HUES64 (cell line): ENCODE measurements around the gene STARD3NL.
"Not testable (repeated sequence)": the region's sequence is repeated elsewhere in the genome, so short reads cannot be mapped to it uniquely, and the experiment has no call there.

Experiments
- H3K27ac ChIP-seq: 2 replicates; pipeline ENCODE4 v1.7.0; 2013; ENCODE audit warnings: low read depth, low read length, inconsistent platforms
- H3K27me3 ChIP-seq: 2 replicates; pipeline ENCODE4 v1.6.1; 2013; ENCODE audit warnings: mild to moderate bottlenecking, low read length; ENCODE audit not compliant: insufficient read depth
- H3K36me3 ChIP-seq: 2 replicates; pipeline ENCODE4 v1.6.1; 2013; ENCODE audit warnings: mild to moderate bottlenecking, low read length; ENCODE audit not compliant: insufficient read depth
- H3K4me1 ChIP-seq: 2 replicates; pipeline ENCODE4 v1.6.1; 2013; ENCODE audit warnings: mild to moderate bottlenecking, low read length, moderate library complexity; ENCODE audit not compliant: insufficient read depth
- H3K4me3 ChIP-seq: 2 replicates; pipeline ENCODE4 v1.5.1; 2013; ENCODE audit warnings: mild to moderate bottlenecking, low read length, moderate library complexity
- H3K9ac ChIP-seq: 2 replicates; pipeline ENCODE4 v1.6.1; 2013; ENCODE audit warnings: mild to moderate bottlenecking, low read depth, low read length
- H3K9me3 ChIP-seq: 2 replicates; pipeline ENCODE4 v1.6.1; 2013; ENCODE audit warnings: low read depth, low read length; ENCODE audit not compliant: insufficient read depth
- WGBS: fragments of 150-250, 120-280 bp; methylation state at CpG from one replicate; pipeline ENCODE4 v1.1.7; 2013; ENCODE audit warnings: missing lambda C conversion rate; 5-methylcytosine and 5-hydroxymethylcytosine counted together

STARD3NL gene

DNA sequence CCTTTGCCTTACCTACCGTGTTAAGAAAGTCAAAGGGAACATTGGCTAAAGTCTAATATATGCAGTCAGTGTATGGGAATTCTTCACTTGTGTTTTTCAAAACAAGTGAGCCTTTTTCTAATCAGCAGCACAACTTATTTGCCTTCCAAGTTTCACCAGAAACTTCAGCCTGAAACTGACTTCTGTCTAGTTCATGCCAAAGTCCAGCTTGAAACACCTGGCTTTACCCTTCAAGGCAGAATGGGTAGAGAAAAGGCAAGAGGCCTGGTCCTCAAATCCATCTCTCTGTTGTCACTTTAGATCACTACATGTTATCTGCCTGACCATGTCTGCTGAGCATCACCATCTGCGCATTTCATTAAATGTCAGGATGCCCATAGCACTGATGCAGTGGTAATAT lies 92.4 kb downstream of the STARD3NL start:
- H3K4me1 ChIP-seq, H3K4me3 ChIP-seq, H3K36me3 ChIP-seq, H3K27me3 ChIP-seq, H3K9me3 ChIP-seq, H3K27ac ChIP-seq, H3K9ac ChIP-seq: not testable (repeated sequence)
- 100% methylated on average over 1 of the region's 2 CpGs for WGBS

- 92% methylated on average over 2 of the region's 2 CpGs for WGBS
- no peaks in the 10 kb centered on the region for H3K27me3 ChIP-seq
Observed at GRCh38 chr7:38273286-38273995, 95.4 kb downstream of the STARD3NL start, which contains the start of gene TARP. Gene TARP, minus strand, starts transcription at chr7:38273636.

DNA sequence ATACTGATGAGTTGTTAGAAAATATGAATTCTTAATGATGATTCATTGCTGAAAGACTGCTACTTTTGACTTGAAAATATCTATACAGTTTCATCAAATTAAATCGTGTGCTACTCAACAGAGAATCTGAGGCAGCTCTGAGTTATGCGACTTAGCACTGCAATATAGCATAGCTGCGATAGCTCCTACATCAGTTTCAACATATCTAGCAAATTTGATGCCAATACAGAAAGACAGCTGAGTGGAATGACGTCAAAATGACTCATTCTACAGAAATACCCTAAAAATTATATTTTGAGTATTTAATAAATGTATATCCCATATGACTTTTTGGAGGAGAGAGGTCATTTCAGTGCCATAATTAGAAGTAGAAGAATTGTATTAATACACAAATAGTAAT lies 96.4 kb downstream of the STARD3NL start:
- H3K4me1 ChIP-seq, result peaks cover 23% of the 10 kb centered on the region; the same call in 1 of the 2 replicates
- H3K4me3 ChIP-seq, result no peak overlapping the region
- WGBS, result 97% methylated on average over 4 of the region's 4 CpGs
- no peak overlapping the region for H3K27ac ChIP-seq
- H3K9me3 ChIP-seq, result no peaks in the 10 kb centered on the region
- no peak overlapping the region for H3K9ac ChIP-seq
- no peaks in the 10 kb centered on the region for H3K36me3 ChIP-seq
- H3K27me3 ChIP-seq, result no peaks in the 10 kb centered on the region

More at GRCh38 chr7:38273286-38273995, 95.4 kb downstream of the STARD3NL start, which contains the start of gene TARP:
- no peak within 1 kb of the TSS for H3K9ac ChIP-seq
- H3K27ac ChIP-seq, result no peak within 1 kb of the TSS
- H3K36me3 ChIP-seq, result no peaks in the 10 kb centered on the region
- no peak within 1 kb of the TSS for H3K4me3 ChIP-seq
- no peaks in the 10 kb centered on the region for H3K9me3 ChIP-seq
- peaks cover 23% of the 10 kb centered on the region; the same call in 1 of the 2 replicates for H3K4me1 ChIP-seq

DNA sequence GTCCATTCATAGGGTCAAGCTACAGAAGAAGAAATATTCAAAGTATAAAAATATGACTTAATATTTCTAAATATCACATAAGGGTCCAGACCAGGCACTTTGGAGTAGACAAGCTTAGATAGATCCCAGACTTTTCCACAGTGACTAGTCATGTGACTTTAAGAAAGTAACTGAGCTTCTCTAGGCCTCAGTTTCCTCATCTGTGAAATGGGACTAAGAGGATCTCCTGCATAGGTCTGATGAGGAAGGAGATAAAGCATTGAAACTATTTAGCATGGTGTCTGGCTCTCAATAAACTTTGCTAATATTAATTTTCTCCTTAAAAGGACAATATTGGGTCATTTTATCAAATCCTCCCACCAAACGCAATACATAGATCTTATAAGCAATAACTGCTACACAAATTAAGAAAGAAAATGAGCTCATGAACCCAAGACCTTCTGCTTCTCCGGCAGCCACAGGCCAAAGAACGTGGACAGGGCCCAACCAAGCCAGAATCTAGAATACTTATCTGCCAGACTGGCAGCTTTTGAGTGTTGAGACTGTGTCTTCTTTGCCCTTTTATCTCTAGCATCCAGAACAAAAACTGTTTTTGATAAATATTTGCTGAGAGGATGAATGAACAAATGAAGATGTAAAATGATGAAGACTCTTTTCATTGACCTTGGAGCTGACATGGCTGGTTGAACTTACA lies 97.0 kb downstream of the STARD3NL start:
- WGBS, result 96% methylated on average over 3 of the region's 3 CpGs
- Histone ChIP-seq H3K9me3 (no peaks in the 10 kb centered on the region), H3K4me3 (no peak overlapping the region), H3K36me3 (no peaks in the 10 kb centered on the region), H3K4me1 (peaks cover 23% of the 10 kb centered on the region; the same call in 1 of the 2 replicates), H3K27ac (no peak overlapping the region), H3K9ac (no peak overlapping the region), H3K27me3 (no peaks in the 10 kb centered on the region)

- WGBS, result 90% methylated on average over 6 of the region's 6 CpGs
- no peaks in the 10 kb centered on the region for H3K27me3 ChIP-seq
- H3K4me3 ChIP-seq, result no peak overlapping the region; the same call in 1 of the 2 replicates
- no peak overlapping the region for H3K27ac ChIP-seq
- peaks cover 23% of the 10 kb centered on the region; the same call in 1 of the 2 replicates for H3K4me1 ChIP-seq
- H3K36me3 ChIP-seq, result no peaks in the 10 kb centered on the region
- H3K9me3 ChIP-seq, result no peaks in the 10 kb centered on the region
- H3K9ac ChIP-seq, result no peak overlapping the region
Observed at GRCh38 chr7:38276096-38276877, 98.2 kb downstream of the STARD3NL start.

DNA sequence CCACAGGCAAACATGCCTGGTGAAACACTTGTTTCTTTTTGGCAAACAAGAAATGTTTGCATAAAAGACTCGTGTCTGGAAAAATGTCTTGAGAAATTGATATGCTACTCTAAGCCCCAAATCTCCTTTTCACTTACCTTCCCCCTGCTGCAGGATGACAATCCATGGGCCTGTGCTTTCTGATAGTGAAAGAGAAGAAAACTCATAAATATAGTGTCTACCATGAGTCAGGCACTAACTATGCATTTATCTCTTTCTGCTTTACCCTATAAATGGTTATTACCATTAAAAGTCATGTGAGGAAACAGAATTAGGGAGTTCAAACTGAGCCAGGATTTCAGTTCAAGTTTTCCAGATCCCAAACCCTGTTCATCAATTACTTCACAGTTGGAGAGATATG lies 102.0 kb downstream of the STARD3NL start:
- H3K27ac ChIP-seq, result no peak overlapping the region
- H3K4me1 ChIP-seq, result peaks cover 19% of the 10 kb centered on the region
- no peak overlapping the region for H3K9ac ChIP-seq
- WGBS, result 100% methylated on average over 1 of the region's 1 CpG
- no peaks in the 10 kb centered on the region for H3K36me3 ChIP-seq
- no peak overlapping the region for H3K4me3 ChIP-seq
- no peaks in the 10 kb centered on the region for H3K9me3 ChIP-seq
- H3K27me3 ChIP-seq, result no peaks in the 10 kb centered on the region
